GM12865 (cell line): ENCODE data around the gene MVP.

ENCODE experiments used
- DNase-seq: peaks from one replicate; pipeline ENCODE4 v3.0.0; 2010; ENCODE audit warnings: low read depth
- H3K4me3 ChIP-seq: 2 replicates; pipeline ENCODE4 v1.5.1; 2011; ENCODE audit warnings: mild to moderate bottlenecking, low read depth, low read length, control low read depth
- CTCF ChIP-seq: IDR thresholded peaks from 2 replicates; pipeline ENCODE4 v1.5.1; 2011; ENCODE audit warnings: low read length, control low read depth, low read depth, inconsistent platforms; ENCODE audit not compliant: insufficient read depth; ENCODE audit errors: missing control alignments

MVP gene

DNA sequence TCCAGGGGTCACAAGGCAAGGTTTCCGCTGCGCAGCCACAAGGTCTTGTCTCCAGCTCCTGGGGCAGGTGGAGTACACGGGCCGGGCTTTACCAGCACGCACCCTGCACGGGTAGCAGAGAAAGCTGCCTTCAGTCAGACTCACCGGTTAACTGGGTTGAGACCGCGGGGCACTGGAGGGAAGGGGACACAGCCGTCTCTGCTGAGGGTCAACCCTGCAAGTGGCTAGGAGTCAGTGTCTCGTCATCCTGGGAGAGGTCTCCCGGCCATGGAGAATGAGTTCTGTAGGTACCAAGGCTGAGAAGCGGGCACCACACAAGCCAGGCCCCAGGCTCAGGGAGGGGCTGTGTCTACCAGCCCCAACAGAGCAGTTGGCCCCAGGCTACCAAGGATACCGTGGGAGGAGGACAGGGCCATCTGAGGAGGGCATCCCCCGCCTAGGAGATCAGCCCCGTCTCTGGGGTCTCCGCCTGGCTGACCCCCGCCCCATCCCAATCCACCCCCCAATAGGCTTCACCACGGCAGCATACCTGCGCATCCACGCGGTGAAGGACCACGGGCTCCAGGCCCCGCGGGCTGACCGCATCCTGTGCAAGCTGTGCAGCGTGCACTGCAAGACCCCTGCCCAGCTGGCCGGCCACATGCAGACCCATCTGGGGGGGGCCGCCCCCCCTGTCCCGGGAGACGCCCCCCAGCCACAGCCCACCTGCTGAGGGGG is 11.1 kb upstream of the MVP start:
- no peak for DNase-seq
- no peak for TF ChIP-seq CTCF

GRCh38 chr16:29809850-29810698 is 10.2 kb upstream of the MVP start:
- no peak for DNase-seq
- H3K4me3 ChIP-seq, result no peak overlapping the region
- no peak for TF ChIP-seq CTCF

More for the DNA sequence above, 11.1 kb upstream of the MVP start:
- peak overlapping the region; percentile 70 for H3K4me3 ChIP-seq

DNA sequence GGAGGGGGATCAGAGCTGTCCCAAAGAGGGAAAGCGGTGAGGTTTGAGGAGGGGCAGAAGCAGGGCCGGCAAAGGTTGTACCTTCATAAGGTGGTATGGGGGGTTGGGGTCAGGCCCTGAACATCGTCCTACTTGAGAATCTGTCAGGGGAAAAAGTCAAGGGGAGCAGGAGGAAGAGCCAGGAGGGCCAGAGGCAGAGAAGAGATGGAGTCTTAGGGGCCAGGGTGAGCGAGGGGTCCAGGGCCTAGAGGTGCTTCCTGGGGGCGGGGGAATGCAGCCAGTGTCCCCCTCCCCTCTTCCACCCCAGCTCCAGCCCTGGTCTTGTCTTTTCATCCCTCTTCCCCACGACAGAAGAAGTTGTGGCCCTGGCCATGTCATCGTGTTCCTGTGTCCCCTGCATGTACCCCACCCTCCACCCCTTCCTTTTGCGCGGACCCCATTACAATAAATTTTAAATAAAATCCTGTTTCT is 9.5 kb upstream of the MVP start:
- TF ChIP-seq CTCF, result no peak
- peak overlapping the region; percentile 5; the same call in 1 of the 2 replicates for H3K4me3 ChIP-seq
- DNase-seq, result no peak

- H3K4me3 ChIP-seq, result peak overlapping the region; percentile 45
- DNase-seq, result peak; percentile 95
- no peak for TF ChIP-seq CTCF
Observed at GRCh38 chr16:29811170-29811895, 8.9 kb upstream of the MVP start.

DNA sequence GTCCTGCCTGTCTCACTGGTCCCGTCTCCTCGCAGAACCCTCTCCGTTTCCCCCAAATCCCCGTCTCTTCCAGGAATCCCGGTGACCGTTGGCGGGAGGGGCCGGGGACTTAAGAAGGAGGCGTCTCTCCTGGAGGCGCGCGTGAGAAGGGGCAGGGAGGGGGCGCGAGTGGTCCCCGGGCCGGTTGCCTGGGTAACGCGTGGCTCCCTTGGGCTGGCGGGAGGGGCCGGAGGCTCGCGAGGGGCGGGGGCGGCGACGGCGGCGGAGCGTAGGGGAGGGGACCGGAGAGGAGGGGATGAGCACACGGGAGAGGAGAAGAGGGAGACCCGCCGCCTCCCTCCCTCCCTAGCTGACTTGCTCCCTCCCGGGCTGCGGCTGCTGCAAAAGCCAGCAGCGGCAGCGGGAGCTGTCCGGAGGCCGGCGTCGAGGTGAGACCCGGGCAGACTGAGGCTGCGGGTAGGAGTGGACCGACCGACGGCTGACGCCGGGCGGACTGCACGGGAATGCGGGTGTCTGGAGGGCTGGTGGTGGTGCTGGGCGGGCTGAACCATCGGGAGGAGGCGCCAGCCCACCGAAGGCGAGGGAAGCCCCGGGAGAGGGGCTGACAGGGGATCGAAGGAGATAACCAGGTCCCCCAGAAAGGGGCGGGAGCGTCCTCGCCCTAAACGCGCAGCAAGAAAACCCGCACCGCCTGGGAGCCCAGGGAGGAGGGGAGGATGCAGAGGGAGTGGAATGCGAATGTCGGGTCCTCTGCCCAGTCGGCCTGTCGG is 8.2 kb upstream of the MVP start, which contains the start of gene PRRT2:
PRRT2 (plus strand) TSS at position 298 of the 770 bp plus-strand sequence. CDS start 862 bp downstream, outside the sequence.
- no peak for TF ChIP-seq CTCF
- peak within 1 kb of the TSS; percentile 45 for H3K4me3 ChIP-seq
- DNase-seq, result peak; percentile 38
